Caco-2 (cell line): ENCODE data around the gene NKG7. TPM values are rescaled to one million over a fixed set of nuclear protein-coding genes. Genes with fewer than 3 reads are reported as not detected.

Experiments
- BruUV-seq: library from RNA; stranded (reverse); fragments of 400-500 nt; replicated peaks from 2 replicates; lab custom pipeline; 2021; lab: Mats Ljungman, UMichigan
- CTCF ChIA-PET: fragments of 300-600 bp; sonication (Branson Sonifier 250); formaldehyde crosslinking; loops from one replicate; lab custom pipeline; 2022; ENCODE audit warnings: antibody characterized with exemption; lab: Charles Lee
- POLR2A ChIA-PET: fragments of 300-600 bp; sonication (Branson Sonifier 250); formaldehyde crosslinking; loops from one replicate; lab custom pipeline; 2022; ENCODE audit warnings: antibody characterized with exemption; lab: Charles Lee
- DNase-seq, 2 experiments: peaks; one replicate each; pipeline versions ENCODE4 v3.0.0 to v3.0.0-alpha.2; 2020 to 2022
- H3K27me3 ChIP-seq: replicated peaks from 2 replicates; pipeline ENCODE4 v1.6.0; 2011; ENCODE audit warnings: low read length; ENCODE audit not compliant: control insufficient read depth, insufficient read depth
- H3K36me3 ChIP-seq: 2 replicates; pipeline ENCODE4 v1.5.1; 2011; ENCODE audit warnings: low read length; ENCODE audit not compliant: control insufficient read depth, insufficient read depth
- H3K4me1 ChIP-seq: fragments of 250-450 bp; sonication (Bioruptor Pico); 2 replicates; pipeline ENCODE4 v1.5.1; 2020; ENCODE audit warnings: mild to moderate bottlenecking
- H3K4me3 ChIP-seq: 2 replicates; pipeline ENCODE4 v1.5.1; 2011; ENCODE audit warnings: low read depth, mild to moderate bottlenecking, control low read depth, low read length
- H3K9me3 ChIP-seq: fragments of 250-450 bp; sonication (Bioruptor Pico); 2 replicates; pipeline ENCODE4 v1.5.1; 2020; ENCODE audit warnings: mild to moderate bottlenecking, moderate library complexity
- H3K27ac Mint-ChIP-seq: one replicate; pipeline ENCODE4 v1.8.0; 2022; ENCODE audit warnings: mixed read lengths; ENCODE audit not compliant: unreplicated experiment
- H3K27me3 Mint-ChIP-seq: one replicate; pipeline ENCODE4 v1.8.0; 2022; ENCODE audit warnings: mixed read lengths; ENCODE audit not compliant: insufficient read depth, unreplicated experiment
- H3K36me3 Mint-ChIP-seq: one replicate; pipeline ENCODE4 v1.8.0; 2022; ENCODE audit warnings: mild to moderate bottlenecking, mixed read lengths; ENCODE audit not compliant: insufficient read depth, unreplicated experiment
- H3K4me1 Mint-ChIP-seq: one replicate; pipeline ENCODE4 v1.8.0; 2022; ENCODE audit warnings: low read depth, mixed read lengths; ENCODE audit not compliant: unreplicated experiment
- H3K4me3 Mint-ChIP-seq: one replicate; pipeline ENCODE4 v1.8.0; 2022; ENCODE audit warnings: mild to moderate bottlenecking, moderate library complexity, mixed read lengths; ENCODE audit not compliant: unreplicated experiment
- H3K9me3 Mint-ChIP-seq: one replicate; pipeline ENCODE4 v1.8.0; 2022; ENCODE audit warnings: mixed read lengths; ENCODE audit not compliant: unreplicated experiment
- intact Hi-C: fragments of 100-400 bp; cut with micrococcal nuclease; formaldehyde crosslinking; loops from one replicate; pipeline ENCODE4 v1.10.0; 2022; ENCODE audit not compliant: unreplicated experiment
- total RNA-seq: library from RNA; stranded (reverse); gene quantifications from 2 replicates; pipeline ENCODE4 v1.2.3, GENCODE V29; 2022
- TF ChIP-seq, protein P1 (sequence below), 2 experiments: fragments of 200-600 bp in 1 of 2; IDR thresholded peaks; 1 replicate in 1 of 2; 2 replicates in 1 of 2; pipeline versions ENCODE4 v1.5.1 to v1.8.0; 2011 to 2022; ENCODE audit warnings: antibody characterized with exemption in 1 of 2, control low read depth in 1 of 2, inconsistent platforms in 1 of 2, low read depth in 1 of 2, low read length in 1 of 2, mild to moderate bottlenecking in 1 of 2, moderate library complexity in 1 of 2; ENCODE audit not compliant: insufficient read depth in 1 of 2, severe bottlenecking in 1 of 2, unreplicated experiment in 1 of 2

The NKG7 gene
- total RNA-seq, 1 experiment from 2014 or later = not detected

DNA sequence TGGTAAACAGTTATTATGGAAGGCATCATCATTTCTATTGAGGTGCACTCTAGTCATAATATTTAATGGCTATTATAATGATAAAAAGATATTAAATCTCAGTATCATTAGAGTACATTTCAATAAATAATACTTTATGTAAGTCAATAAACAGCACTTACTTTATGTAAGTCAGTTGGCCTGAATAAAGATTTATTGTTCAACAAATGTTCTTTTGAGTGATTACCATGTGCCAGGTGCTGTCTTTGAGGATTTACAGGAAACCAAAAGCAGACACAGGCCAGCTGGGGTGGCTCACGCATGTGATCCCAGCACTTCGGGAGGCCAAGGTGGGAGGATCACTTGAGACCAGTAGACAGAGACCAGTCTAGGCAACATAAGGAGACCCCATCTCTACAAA is 5.0 kb upstream of the NKG7 start:
- no peaks in the 10 kb centered on the region for H3K4me1 Mint-ChIP-seq
- ChIA-PET CTCF (no interaction called here), POLR2A (interaction anchor here (2.0 kb wide), 1 partner anchor 10 kb away, joined by 10 read pairs; no protein-coding TSS in a partner anchor)
- H3K9me3 ChIP-seq = peaks cover 14% of the 10 kb centered on the region
- BruUV-seq = no TSS peak
- no peaks in the 10 kb centered on the region for H3K36me3 Mint-ChIP-seq
- no peak overlapping the region for H3K4me3 ChIP-seq
- no peaks in the 10 kb centered on the region for H3K27me3 ChIP-seq
- DNase-seq = no peak
- H3K4me3 Mint-ChIP-seq = no peak overlapping the region
- TF ChIP-seq, protein P1, sequence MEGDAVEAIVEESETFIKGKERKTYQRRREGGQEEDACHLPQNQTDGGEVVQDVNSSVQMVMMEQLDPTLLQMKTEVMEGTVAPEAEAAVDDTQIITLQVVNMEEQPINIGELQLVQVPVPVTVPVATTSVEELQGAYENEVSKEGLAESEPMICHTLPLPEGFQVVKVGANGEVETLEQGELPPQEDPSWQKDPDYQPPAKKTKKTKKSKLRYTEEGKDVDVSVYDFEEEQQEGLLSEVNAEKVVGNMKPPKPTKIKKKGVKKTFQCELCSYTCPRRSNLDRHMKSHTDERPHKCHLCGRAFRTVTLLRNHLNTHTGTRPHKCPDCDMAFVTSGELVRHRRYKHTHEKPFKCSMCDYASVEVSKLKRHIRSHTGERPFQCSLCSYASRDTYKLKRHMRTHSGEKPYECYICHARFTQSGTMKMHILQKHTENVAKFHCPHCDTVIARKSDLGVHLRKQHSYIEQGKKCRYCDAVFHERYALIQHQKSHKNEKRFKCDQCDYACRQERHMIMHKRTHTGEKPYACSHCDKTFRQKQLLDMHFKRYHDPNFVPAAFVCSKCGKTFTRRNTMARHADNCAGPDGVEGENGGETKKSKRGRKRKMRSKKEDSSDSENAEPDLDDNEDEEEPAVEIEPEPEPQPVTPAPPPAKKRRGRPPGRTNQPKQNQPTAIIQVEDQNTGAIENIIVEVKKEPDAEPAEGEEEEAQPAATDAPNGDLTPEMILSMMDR (IDR thresholded peaks at IDR 0.05; ENCODE audit: insufficient read depth in 1 of 2, low read depth in 1 of 2, low read length in 1 of 2, severe bottlenecking in 1 of 2, unreplicated experiment in 1 of 2) = no peak
- no peaks in the 10 kb centered on the region for H3K4me1 ChIP-seq
- intact Hi-C loops = no loop called here
- no peaks in the 10 kb centered on the region for H3K9me3 Mint-ChIP-seq
- H3K27ac Mint-ChIP-seq = no peak overlapping the region
- no peaks in the 10 kb centered on the region for H3K27me3 Mint-ChIP-seq
- no peaks in the 10 kb centered on the region for H3K36me3 ChIP-seq

DNA sequence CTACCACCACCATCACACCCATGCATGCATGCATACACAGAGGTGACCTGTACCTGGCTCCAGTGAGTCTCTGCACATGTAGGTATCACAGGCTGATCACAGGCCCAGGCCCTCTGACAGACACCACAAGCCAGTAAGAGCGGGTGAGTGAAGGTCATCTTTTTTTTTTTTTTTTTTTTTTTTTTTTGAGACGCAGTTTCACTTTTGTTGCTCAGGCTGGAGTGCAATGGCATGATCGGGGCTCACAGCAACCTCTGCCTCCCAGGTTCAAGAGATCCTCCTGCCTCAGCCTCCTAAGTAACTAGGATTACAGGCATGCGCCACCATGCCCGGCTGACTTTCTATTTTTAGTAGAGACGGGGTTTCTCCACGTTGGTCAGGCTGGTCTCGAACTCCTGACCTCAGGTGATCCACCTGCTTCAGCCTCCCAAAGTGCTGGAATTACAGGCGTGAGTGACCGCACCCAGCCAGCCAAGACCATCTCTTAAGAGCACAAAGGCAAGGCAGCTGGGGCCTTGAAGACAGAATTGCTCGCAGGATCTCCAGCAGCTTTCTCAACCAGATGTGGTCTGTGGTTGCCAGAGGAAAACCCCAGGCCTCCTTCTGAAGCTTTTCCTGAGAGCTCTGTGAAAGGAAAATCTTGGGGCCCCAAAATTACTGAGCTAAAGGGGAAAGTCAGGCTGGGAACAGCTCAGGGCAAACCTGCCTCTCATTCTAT is 3.2 kb upstream of the NKG7 start:
- no peaks in the 10 kb centered on the region for H3K4me1 Mint-ChIP-seq
- intact Hi-C loops = no loop called here
- POLR2A ChIA-PET = interaction anchor here (2.0 kb wide), 1 partner anchor 8 kb away, joined by 10 read pairs; no protein-coding TSS in a partner anchor
- Histone ChIP-seq H3K36me3 (no peaks in the 10 kb centered on the region), H3K4me3 (no peak overlapping the region), H3K9me3 (no peaks in the 10 kb centered on the region; the same call in 1 of the 2 replicates), H3K4me1 (no peaks in the 10 kb centered on the region), H3K27me3 (no peaks in the 10 kb centered on the region)
- DNase-seq = no peak
- no TSS peak for BruUV-seq
- no peaks in the 10 kb centered on the region for H3K27me3 Mint-ChIP-seq
- TF ChIP-seq, protein P1 (IDR thresholded peaks at IDR 0.05; ENCODE audit: insufficient read depth in 1 of 2, low read depth in 1 of 2, low read length in 1 of 2, severe bottlenecking in 1 of 2, unreplicated experiment in 1 of 2) = no peak
- H3K36me3 Mint-ChIP-seq = peaks cover under 1% of the 10 kb centered on the region
- no peak overlapping the region for H3K27ac Mint-ChIP-seq
- no peaks in the 10 kb centered on the region for H3K9me3 Mint-ChIP-seq
- CTCF ChIA-PET = no interaction called here
- H3K4me3 Mint-ChIP-seq = no peak overlapping the region

DNA sequence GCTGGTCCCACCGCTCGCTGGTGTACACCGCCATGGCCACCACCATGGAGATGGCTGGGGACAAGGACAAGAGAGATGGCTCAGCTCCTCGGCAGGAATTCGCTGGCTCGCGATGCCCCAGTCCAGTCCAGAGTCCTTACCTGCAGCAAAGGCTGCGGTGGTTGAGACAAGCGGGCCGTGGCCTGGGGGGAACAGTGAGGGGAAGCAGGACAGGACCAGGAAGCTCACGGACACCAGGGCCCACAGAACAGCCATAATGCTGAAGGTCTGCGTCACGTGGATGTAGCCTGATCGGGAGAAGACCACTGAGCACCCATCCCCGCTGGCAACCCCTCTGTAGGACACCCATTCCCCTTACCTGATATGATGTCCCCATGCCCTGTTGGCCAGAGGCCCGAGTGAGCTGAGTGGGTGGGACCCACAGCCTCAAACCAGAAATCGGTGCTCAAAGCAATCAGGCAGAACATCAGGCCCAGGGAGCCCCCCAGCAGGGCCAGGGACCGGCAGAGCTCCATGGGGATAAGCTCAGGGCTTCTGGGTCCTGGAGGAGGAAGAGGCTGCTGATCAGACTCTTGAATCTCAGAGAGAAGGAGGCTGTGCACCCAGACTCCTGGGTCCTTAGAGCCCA is 319 bp downstream of the NKG7 start:
- peaks cover 13% of the 10 kb centered on the region for H3K36me3 Mint-ChIP-seq
- H3K27me3 ChIP-seq = no peaks in the 10 kb centered on the region
- ChIA-PET POLR2A (no interaction called here), CTCF (interaction anchor here (1.6 kb wide), 1 partner anchor 33 kb away, joined by 4 read pairs; no protein-coding TSS in a partner anchor)
- no peaks in the 10 kb centered on the region for H3K9me3 Mint-ChIP-seq
- DNase-seq = no peak
- H3K4me3 ChIP-seq = no peak overlapping the region
- TF ChIP-seq, protein P1 (IDR thresholded peaks at IDR 0.05; ENCODE audit: insufficient read depth in 1 of 2, low read depth in 1 of 2, low read length in 1 of 2, severe bottlenecking in 1 of 2, unreplicated experiment in 1 of 2) = no peak
- H3K9me3 ChIP-seq = no peaks in the 10 kb centered on the region
- H3K4me3 Mint-ChIP-seq = no peak overlapping the region
- H3K4me1 ChIP-seq = peaks cover 5% of the 10 kb centered on the region; the same call in 1 of the 2 replicates
- H3K27ac Mint-ChIP-seq = no peak overlapping the region
- no TSS peak for BruUV-seq
- H3K4me1 Mint-ChIP-seq = no peaks in the 10 kb centered on the region
- H3K36me3 ChIP-seq = no peaks in the 10 kb centered on the region
- no peaks in the 10 kb centered on the region for H3K27me3 Mint-ChIP-seq
- intact Hi-C loops = no loop called here
